Endothelial cell of umbilical vein (primary cell): ENCODE results near the gene MBTD1. TPM values are rescaled to one million over a fixed set of nuclear protein-coding genes. Genes with fewer than 3 reads are reported as not detected.
A peak's percentile ranks its signal among the peaks of the same experiment; 100 is the strongest.

Source experiments
- BruUV-seq: library from RNA; stranded (reverse); fragments of 400-500 nt; replicated peaks from 2 replicates; lab custom pipeline; 2021; lab: Mats Ljungman, UMichigan
- CTCF ChIA-PET: fragments of 300-600, 350-600 bp; sonication (Branson Sonifier 250); formaldehyde crosslinking; loops from one replicate; lab custom pipeline; 2021; ENCODE audit warnings: antibody characterized with exemption, inconsistent platforms; lab: Charles Lee
- POLR2A ChIA-PET: fragments of 300-600, 350-600 bp; sonication (Branson Sonifier 250); formaldehyde crosslinking; loops from one replicate; lab custom pipeline; 2021; ENCODE audit warnings: antibody characterized with exemption, inconsistent platforms; lab: Charles Lee
- DNase-seq: peaks from one replicate; pipeline ENCODE4 v3.0.0-alpha.2; 2011; ENCODE audit warnings: low read depth, low spot score
- FAIRE-seq: peaks from 2 replicates; lab custom pipeline; 2011; peaks lifted over from hg19 to GRCh38; lab: Jason Lieb, UNC
- H2AFZ ChIP-seq: 2 replicates; pipeline ENCODE4 v1.6.0; 2012; ENCODE audit warnings: low read depth, low read length, control low read depth, inconsistent platforms
- H3K27ac ChIP-seq: 2 replicates; pipeline ENCODE4 v1.5.1; 2011; ENCODE audit warnings: low read depth, mild to moderate bottlenecking, control low read depth, low read length, moderate library complexity; ENCODE audit not compliant: insufficient read depth
- H3K27me3 ChIP-seq, 2 experiments: 2 replicates each; pipeline versions ENCODE4 v1.6.0 to v1.6.1; 2011; ENCODE audit warnings: low read length in 2 of 2, mixed read lengths in 1 of 2; ENCODE audit not compliant: control insufficient read depth in 2 of 2, insufficient read depth in 2 of 2
- H3K36me3 ChIP-seq, 2 experiments: 2 replicates in 1 of 2; 3 replicates in 1 of 2; pipeline ENCODE4 v1.5.1; 2011; ENCODE audit warnings: low read length in 2 of 2, mild to moderate bottlenecking in 1 of 2, moderate library complexity in 1 of 2; ENCODE audit not compliant: control insufficient read depth in 2 of 2, insufficient read depth in 2 of 2; ENCODE audit errors: extremely low read depth in 1 of 2
- H3K4me1 ChIP-seq: 3 replicates; pipeline ENCODE4 v1.5.1; 2011; ENCODE audit warnings: mild to moderate bottlenecking, low read length; ENCODE audit not compliant: control insufficient read depth, insufficient read depth; ENCODE audit errors: extremely low read depth
- H3K4me2 ChIP-seq: 2 replicates; pipeline ENCODE4 v1.6.1; 2011; ENCODE audit warnings: low read length, control low read depth, mixed read lengths; ENCODE audit not compliant: insufficient read depth
- H3K4me3 ChIP-seq, 3 experiments: fragments of 200-600 bp in 1 of 3; sonication (generic), shearing (Covaris generic) in 1 of 3; replicated peaks in 1 of 3; 2 replicates each; pipeline ENCODE4 v1.5.1; 2011 to 2016; ENCODE audit warnings: control low read depth in 3 of 3, low read length in 3 of 3, mild to moderate bottlenecking in 2 of 3, inconsistent platforms in 1 of 3, low read depth in 1 of 3, moderate library complexity in 1 of 3; ENCODE audit not compliant: insufficient read depth in 1 of 3
- H3K79me2 ChIP-seq: 2 replicates; pipeline ENCODE4 v1.6.0; 2012; ENCODE audit warnings: low read length, inconsistent platforms; ENCODE audit not compliant: control insufficient read depth, insufficient read depth
- H3K9ac ChIP-seq: replicated peaks from 2 replicates; pipeline ENCODE3; 2011; ENCODE audit warnings: low read length, control low read depth; ENCODE audit not compliant: insufficient read depth; ENCODE audit errors: extremely low read depth
- H3K9me1 ChIP-seq: replicated peaks from 3 replicates; pipeline ENCODE4 v1.6.0; 2011; ENCODE audit warnings: mild to moderate bottlenecking, low read length; ENCODE audit not compliant: control insufficient read depth, insufficient read depth; ENCODE audit errors: extremely low read depth
- H3K9me3 ChIP-seq: replicated peaks from 2 replicates; pipeline ENCODE4 v1.5.1; 2012; ENCODE audit warnings: low read length, inconsistent platforms; ENCODE audit not compliant: control insufficient read depth, insufficient read depth
- H4K20me1 ChIP-seq: replicated peaks from 2 replicates; pipeline ENCODE3; 2011; ENCODE audit warnings: mild to moderate bottlenecking, low read length; ENCODE audit not compliant: control insufficient read depth, insufficient read depth; ENCODE audit errors: extremely low read depth
- EZH2 ChIP-seq: IDR thresholded peaks from 2 replicates; pipeline ENCODE4 v1.6.1; 2012; ENCODE audit warnings: borderline replicate concordance, low read depth, mild to moderate bottlenecking, moderate library complexity, low read length, inconsistent platforms; ENCODE audit not compliant: severe bottlenecking
- FOS ChIP-seq: IDR thresholded peaks from 2 replicates; pipeline ENCODE4 v1.6.1; 2011; ENCODE audit warnings: mild to moderate bottlenecking, low read length, moderate library complexity, borderline replicate concordance; ENCODE audit not compliant: insufficient read depth
- GATA2 ChIP-seq: IDR thresholded peaks from 2 replicates; pipeline ENCODE4 v1.7.0; 2011; ENCODE audit warnings: low read depth, mild to moderate bottlenecking, moderate library complexity, mixed read lengths, low read length; ENCODE audit not compliant: insufficient read length, insufficient read depth
- JUN ChIP-seq: IDR thresholded peaks from 2 replicates; pipeline ENCODE4 v1.6.1; 2011; ENCODE audit warnings: borderline replicate concordance, low read depth; ENCODE audit not compliant: insufficient read length, insufficient read depth
- MAX ChIP-seq: IDR thresholded peaks from 2 replicates; pipeline ENCODE4 v1.6.1; 2011; ENCODE audit not compliant: insufficient read depth, insufficient read length
- MYC ChIP-seq: IDR thresholded peaks from one replicate; pipeline ENCODE4 v1.6.1; 2011; ENCODE audit warnings: mild to moderate bottlenecking, low read depth, low read length
- POLR2A ChIP-seq: IDR thresholded peaks from 2 replicates; pipeline ENCODE4 v1.6.1; 2012; ENCODE audit warnings: low read depth, mild to moderate bottlenecking, control low read depth, low read length
- POLR2AphosphoS5 ChIP-seq: IDR thresholded peaks from 2 replicates; pipeline ENCODE4 v1.6.1; 2012; ENCODE audit warnings: low read depth, mild to moderate bottlenecking, control low read depth, low read length, moderate library complexity; ENCODE audit not compliant: insufficient read depth
- dilution Hi-C: fragments of 300-500 bp; cut with MboI; formaldehyde crosslinking; loops from one replicate; pipeline ENCODE4 v1.15.0; 2019; ENCODE audit warnings: low sequenced_read_pairs; ENCODE audit not compliant: extremely low pct_ligation_motif_present
- intact Hi-C: fragments of 100-400 bp; cut with micrococcal nuclease; formaldehyde crosslinking; loops from one replicate; pipeline ENCODE4 v1.10.0; 2022
- polyA plus RNA-seq, 4 experiments: library from polyadenylated mRNA; depleted of rRNA in 3 of 4; stranded (reverse) in 3 of 4; unstranded in 1 of 4; fragments of >200 nt; gene quantifications; 2 replicates each; pipeline versions ENCODE4 v1.2.1 to v1.2.3, GENCODE V29; 2011 to 2012; ENCODE audit warnings: missing spikeins in 1 of 4
- total RNA-seq: library from RNA; stranded (reverse); gene quantifications from 2 replicates; pipeline ENCODE4 v1.2.3, GENCODE V29; 2021
- TF ChIP-seq, protein P1 (sequence below), 2 donors: IDR thresholded peaks; 1 replicate in 1 of 2; 2 replicates in 1 of 2; pipeline ENCODE4 v1.5.1; 2011; ENCODE audit warnings: low read length in 2 of 2, mild to moderate bottlenecking in 2 of 2, moderate library complexity in 2 of 2, control low read depth in 1 of 2, inconsistent platforms in 1 of 2, low read depth in 1 of 2; ENCODE audit not compliant: insufficient read depth in 1 of 2; ENCODE audit errors: extremely low read depth in 1 of 2

Gene MBTD1
- total and polyA plus RNA-seq, 2 donors (not counting 3 experiments of a cell fraction or from before 2014, with no cell fraction given): 4.8 to 14.0 TPM

DNA sequence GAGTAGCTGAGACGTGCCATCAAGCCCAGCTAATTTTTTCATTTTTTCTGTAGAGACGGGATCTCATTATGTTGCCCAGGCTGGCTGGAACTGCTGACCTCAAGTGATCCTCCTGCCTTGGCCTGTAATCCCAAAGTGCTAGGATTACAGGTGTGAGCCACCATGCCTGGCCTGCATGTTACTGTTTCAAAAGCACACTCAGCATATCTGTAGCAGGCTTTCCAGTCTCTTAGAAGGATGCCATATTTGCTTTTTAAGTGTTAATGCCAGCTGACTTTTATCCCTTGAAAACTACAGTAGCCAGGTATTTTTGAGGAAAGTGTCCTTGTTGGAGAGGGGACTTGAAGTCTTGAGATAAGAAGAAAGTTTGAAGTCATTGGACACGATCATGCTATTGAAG lies 123.9 kb downstream of the MBTD1 start:
- intact Hi-C loops: no loop called here
- no peak overlapping the region for H3K9ac ChIP-seq
- no peaks in the 10 kb centered on the region for H3K27me3 ChIP-seq
- FAIRE-seq (no peak), DNase-seq (no peak)
- H4K20me1 ChIP-seq: no peaks in the 10 kb centered on the region
- TF ChIP-seq JUN (no peak), POLR2A (no peak), EZH2 (no peak), MAX (no peak), GATA2 (no peak), MYC (no peak)
- no peaks in the 10 kb centered on the region for H3K9me1 ChIP-seq
- H3K4me3 ChIP-seq: no peak overlapping the region
- H3K36me3 ChIP-seq: no peaks in the 10 kb centered on the region
- no peaks in the 10 kb centered on the region for H3K79me2 ChIP-seq
- H3K4me2 ChIP-seq: no peak overlapping the region
- H3K4me1 ChIP-seq: peaks cover 23% of the 10 kb centered on the region
- no TSS peak for BruUV-seq
- CTCF ChIA-PET: interaction anchor here (1.2 to 2.2 kb wide), 4 partner anchors 12 to 135 kb away, joined by 4 to 7 read pairs (median 5); partner anchors contain the start of gene NME1
- POLR2A ChIA-PET: no interaction called here
- H2AFZ ChIP-seq: no peak overlapping the region
- dilution Hi-C loops: no loop called here
- no peak overlapping the region for H3K27ac ChIP-seq
- no peaks in the 10 kb centered on the region for H3K9me3 ChIP-seq

DNA sequence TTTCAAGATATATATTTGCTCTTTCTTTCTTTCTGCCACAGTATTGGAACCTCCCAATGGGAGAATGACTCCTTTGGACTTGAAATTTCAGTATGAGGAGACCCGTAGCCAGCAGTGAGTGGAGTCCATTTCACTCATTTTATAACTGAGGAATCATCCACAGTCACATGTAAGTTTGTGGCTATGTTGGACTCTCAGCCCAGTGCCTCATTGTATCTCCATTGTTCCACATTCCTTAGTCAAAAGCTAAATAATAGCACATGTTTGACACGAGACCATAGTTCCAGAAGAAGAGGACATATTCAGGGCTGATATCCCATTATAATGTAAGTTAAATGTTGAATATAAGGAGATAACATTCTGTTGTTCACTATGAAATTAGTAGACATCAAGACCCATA lies 126.5 kb downstream of the MBTD1 start:
- H3K4me1 ChIP-seq: peaks cover 23% of the 10 kb centered on the region
- dilution Hi-C loops: no loop called here
- BruUV-seq: TSS peak; percentile 91
- H3K27ac ChIP-seq: peak overlapping the region; percentile 82
- H3K27me3 ChIP-seq: no peaks in the 10 kb centered on the region
- no peaks in the 10 kb centered on the region for H3K79me2 ChIP-seq
- no peaks in the 10 kb centered on the region for H4K20me1 ChIP-seq
- no peaks in the 10 kb centered on the region for H3K9me3 ChIP-seq
- H3K9ac ChIP-seq: peak overlapping the region; percentile 38
- TF ChIP-seq EZH2 (no peak), MAX (no peak), FOS (no peak), POLR2A (no peak), MYC (no peak), JUN (no peak), POLR2AphosphoS5 (no peak), GATA2 (no peak)
- TF ChIP-seq, protein P1, sequence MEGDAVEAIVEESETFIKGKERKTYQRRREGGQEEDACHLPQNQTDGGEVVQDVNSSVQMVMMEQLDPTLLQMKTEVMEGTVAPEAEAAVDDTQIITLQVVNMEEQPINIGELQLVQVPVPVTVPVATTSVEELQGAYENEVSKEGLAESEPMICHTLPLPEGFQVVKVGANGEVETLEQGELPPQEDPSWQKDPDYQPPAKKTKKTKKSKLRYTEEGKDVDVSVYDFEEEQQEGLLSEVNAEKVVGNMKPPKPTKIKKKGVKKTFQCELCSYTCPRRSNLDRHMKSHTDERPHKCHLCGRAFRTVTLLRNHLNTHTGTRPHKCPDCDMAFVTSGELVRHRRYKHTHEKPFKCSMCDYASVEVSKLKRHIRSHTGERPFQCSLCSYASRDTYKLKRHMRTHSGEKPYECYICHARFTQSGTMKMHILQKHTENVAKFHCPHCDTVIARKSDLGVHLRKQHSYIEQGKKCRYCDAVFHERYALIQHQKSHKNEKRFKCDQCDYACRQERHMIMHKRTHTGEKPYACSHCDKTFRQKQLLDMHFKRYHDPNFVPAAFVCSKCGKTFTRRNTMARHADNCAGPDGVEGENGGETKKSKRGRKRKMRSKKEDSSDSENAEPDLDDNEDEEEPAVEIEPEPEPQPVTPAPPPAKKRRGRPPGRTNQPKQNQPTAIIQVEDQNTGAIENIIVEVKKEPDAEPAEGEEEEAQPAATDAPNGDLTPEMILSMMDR (IDR thresholded peaks at IDR 0.05; ENCODE audit: extremely low read depth in 1 of 2, insufficient read depth in 1 of 2, low read depth in 1 of 2, low read length in 2 of 2): no peak
- FAIRE-seq: no peak
- H2AFZ ChIP-seq: peak overlapping the region; percentile 12
- no peaks in the 10 kb centered on the region for H3K36me3 ChIP-seq
- DNase-seq: no peak
- ChIA-PET POLR2A (no interaction called here), CTCF (interaction anchor here (1.1 to 2.5 kb wide), 3 partner anchors 20 to 93 kb away, joined by 3 to 12 read pairs (median 4); partner anchors contain the start of gene NME1)
- intact Hi-C loops: loop anchor here (1.0 kb wide), 2 partner anchors 12 to 20 kb away; partner anchors contain the start of gene NME1
- H3K9me1 ChIP-seq: no peaks in the 10 kb centered on the region
- peak overlapping the region; percentile 72 for H3K4me2 ChIP-seq
- H3K4me3 ChIP-seq: no peak overlapping the region
